Neural cell (in vitro differentiated cells): Measurements from ENCODE around the gene CPLANE1. TPM values are rescaled to one million over a fixed set of nuclear protein-coding genes. Genes with fewer than 3 reads are reported as not detected.

ENCODE experiments used
- H2AFZ ChIP-seq: fragments of 200-600, 300-800 bp; sonication (generic), shearing (Covaris generic); 2 replicates; pipeline ENCODE4 v1.6.0; 2014; ENCODE audit warnings: low read depth, mild to moderate bottlenecking, antibody characterized with exemption, low read length, moderate library complexity
- H3F3A ChIP-seq: fragments of 200-600 bp; shearing (Covaris generic); 2 replicates; pipeline ENCODE4 v1.6.1; 2016; ENCODE audit warnings: mild to moderate bottlenecking, moderate library complexity, mixed read lengths, antibody characterized with exemption, low read length; ENCODE audit not compliant: insufficient read depth, poor library complexity, severe bottlenecking
- H3K27ac ChIP-seq: fragments of 200-600, 300-800 bp; sonication (generic), shearing (Covaris generic); 2 replicates; pipeline ENCODE4 v1.5.1; 2014; ENCODE audit warnings: mild to moderate bottlenecking, low read length, moderate library complexity
- H3K27me3 ChIP-seq: fragments of 300-800, 200-600 bp; sonication (generic), shearing (Covaris generic); 2 replicates; pipeline ENCODE4 v1.6.0; 2014; ENCODE audit warnings: mild to moderate bottlenecking, low read depth, low read length, moderate library complexity; ENCODE audit not compliant: insufficient read depth
- H3K36me3 ChIP-seq: fragments of 300-800, 200-600 bp; sonication (generic), shearing (Covaris generic); 2 replicates; pipeline ENCODE4 v1.5.1; 2014; ENCODE audit warnings: mild to moderate bottlenecking, antibody characterized with exemption, low read length, moderate library complexity; ENCODE audit not compliant: insufficient read depth
- H3K4me2 ChIP-seq: fragments of 300-800, 200-600 bp; sonication (generic), shearing (Covaris generic); 2 replicates; pipeline ENCODE4 v1.6.0; 2014; ENCODE audit warnings: mild to moderate bottlenecking, low read length
- H3K4me3 ChIP-seq: fragments of 300-800, 200-600 bp; sonication (generic), shearing (Covaris generic); 2 replicates; pipeline ENCODE4 v1.5.1; 2014; ENCODE audit warnings: mild to moderate bottlenecking, low read length, moderate library complexity
- H3K79me2 ChIP-seq: fragments of 200-600 bp; shearing (Covaris generic); replicated peaks from 2 replicates; pipeline ENCODE4 v1.6.0; 2014; ENCODE audit warnings: mild to moderate bottlenecking, low read length, moderate library complexity; ENCODE audit not compliant: insufficient read depth
- H3K9ac ChIP-seq: fragments of 300-800, 200-600 bp; sonication (generic), shearing (Covaris generic); 2 replicates; pipeline ENCODE4 v1.6.1; 2016; ENCODE audit warnings: mild to moderate bottlenecking, low read length, mixed read lengths
- H3K9me2 ChIP-seq: fragments of 200-600 bp; shearing (Covaris generic); 2 replicates; pipeline ENCODE4 v1.6.1; 2016; ENCODE audit warnings: mild to moderate bottlenecking, low read length, mixed read lengths; ENCODE audit not compliant: insufficient read depth
- H3K9me3 ChIP-seq: fragments of 200-600, 300-800 bp; sonication (generic), shearing (Covaris generic); 2 replicates; pipeline ENCODE4 v1.6.1; 2016; ENCODE audit warnings: mild to moderate bottlenecking, mixed run types, low read length, moderate library complexity, mixed read lengths
- H4K20me1 ChIP-seq: fragments of 200-600 bp; shearing (Covaris generic); 2 replicates; pipeline ENCODE4 v1.6.1; 2016; ENCODE audit warnings: mild to moderate bottlenecking, mixed run types; ENCODE audit not compliant: insufficient read depth
- EP300 ChIP-seq: fragments of 450-650 bp; conservative IDR thresholded peaks from 2 replicates; pipeline ENCODE4 v1.6.1; 2014; ENCODE audit warnings: antibody characterized with exemption, mild to moderate bottlenecking, moderate library complexity; ENCODE audit not compliant: poor library complexity, severe bottlenecking
- EZH2 ChIP-seq: fragments of 200-600, 300-800 bp; shearing (Covaris generic), sonication (generic); IDR thresholded peaks from 2 replicates; pipeline ENCODE4 v1.6.1; 2014; ENCODE audit warnings: antibody characterized with exemption, low read length, borderline replicate concordance, mild to moderate bottlenecking; ENCODE audit not compliant: insufficient read depth, poor library complexity, severe bottlenecking
- MXI1 ChIP-seq: fragments of 450-650 bp; conservative IDR thresholded peaks from 2 replicates; pipeline ENCODE4 v1.6.1; 2014; ENCODE audit warnings: antibody characterized with exemption, mild to moderate bottlenecking; ENCODE audit not compliant: poor library complexity, severe bottlenecking
- POLR2AphosphoS5 ChIP-seq: IDR thresholded peaks from 2 replicates; pipeline ENCODE4 v1.6.1; 2012
- RAD21 ChIP-seq: fragments of 450-650 bp; conservative IDR thresholded peaks from 2 replicates; pipeline ENCODE4 v1.6.1; 2014; ENCODE audit warnings: antibody characterized with exemption, mild to moderate bottlenecking, moderate library complexity
- SMC3 ChIP-seq: fragments of 450-650 bp; conservative IDR thresholded peaks from 2 replicates; pipeline ENCODE4 v1.6.1; 2014; ENCODE audit warnings: antibody characterized with exemption, mild to moderate bottlenecking, moderate library complexity; ENCODE audit not compliant: poor library complexity
- TAF1 ChIP-seq: IDR thresholded peaks from 2 replicates; pipeline ENCODE4 v1.6.1; 2012; ENCODE audit warnings: low read depth
- polyA plus RNA-seq: library from polyadenylated mRNA; depleted of rRNA; stranded (reverse); fragments of >200 nt; gene quantifications from 2 replicates; pipeline ENCODE4 v1.2.3, GENCODE V29; 2014
- TF ChIP-seq, protein P1 (sequence below): fragments of 450-650 bp; IDR thresholded peaks from 2 replicates; pipeline ENCODE4 v1.5.1; 2014; ENCODE audit warnings: antibody characterized with exemption, mild to moderate bottlenecking, moderate library complexity; ENCODE audit not compliant: poor library complexity, severe bottlenecking
- TF ChIP-seq, protein P2 (sequence below): IDR thresholded peaks from 2 replicates; pipeline ENCODE4 v1.6.1; 2012; ENCODE audit warnings: borderline replicate concordance

Gene CPLANE1
- polyA plus RNA-seq, 1 donor from 2014 or later, result 26.0 TPM

DNA sequence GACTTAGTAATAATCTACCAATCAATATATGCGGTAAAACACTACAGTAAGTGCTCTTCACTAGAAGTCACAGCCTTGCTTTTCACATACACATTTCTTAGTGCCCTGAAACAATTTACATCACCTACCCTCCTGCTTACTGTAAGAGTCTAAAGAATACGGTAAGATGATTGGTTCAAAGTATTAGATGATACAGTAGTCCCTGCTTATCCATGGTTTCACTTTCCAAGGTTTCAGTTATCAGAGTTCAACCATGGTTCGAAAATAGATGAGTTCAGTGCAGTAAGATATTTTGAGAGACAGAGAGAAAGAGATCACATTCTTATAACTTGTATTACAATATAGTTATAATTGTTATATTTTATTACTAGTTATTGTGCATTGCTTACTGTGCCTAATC is 83.0 kb downstream of the CPLANE1 start:
- Histone ChIP-seq H3K9me3 (no peaks in the 10 kb centered on the region), H3K79me2 (no peaks in the 10 kb centered on the region), H3F3A (no peaks in the 10 kb centered on the region), H3K9me2 (no peaks in the 10 kb centered on the region), H2AFZ (no peak overlapping the region), H3K4me2 (no peak overlapping the region), H3K9ac (no peak overlapping the region), H3K4me3 (no peak overlapping the region), H3K27ac (no peak overlapping the region), H3K27me3 (no peaks in the 10 kb centered on the region), H4K20me1 (no peaks in the 10 kb centered on the region), H3K36me3 (peaks cover 14% of the 10 kb centered on the region)
- TF ChIP-seq EZH2, result no peak
- TF ChIP-seq RAD21, result no peak
- TF ChIP-seq EP300, result no peak
- no peak for TF ChIP-seq POLR2AphosphoS5
- TF ChIP-seq TAF1, result no peak
- TF ChIP-seq, protein P1, sequence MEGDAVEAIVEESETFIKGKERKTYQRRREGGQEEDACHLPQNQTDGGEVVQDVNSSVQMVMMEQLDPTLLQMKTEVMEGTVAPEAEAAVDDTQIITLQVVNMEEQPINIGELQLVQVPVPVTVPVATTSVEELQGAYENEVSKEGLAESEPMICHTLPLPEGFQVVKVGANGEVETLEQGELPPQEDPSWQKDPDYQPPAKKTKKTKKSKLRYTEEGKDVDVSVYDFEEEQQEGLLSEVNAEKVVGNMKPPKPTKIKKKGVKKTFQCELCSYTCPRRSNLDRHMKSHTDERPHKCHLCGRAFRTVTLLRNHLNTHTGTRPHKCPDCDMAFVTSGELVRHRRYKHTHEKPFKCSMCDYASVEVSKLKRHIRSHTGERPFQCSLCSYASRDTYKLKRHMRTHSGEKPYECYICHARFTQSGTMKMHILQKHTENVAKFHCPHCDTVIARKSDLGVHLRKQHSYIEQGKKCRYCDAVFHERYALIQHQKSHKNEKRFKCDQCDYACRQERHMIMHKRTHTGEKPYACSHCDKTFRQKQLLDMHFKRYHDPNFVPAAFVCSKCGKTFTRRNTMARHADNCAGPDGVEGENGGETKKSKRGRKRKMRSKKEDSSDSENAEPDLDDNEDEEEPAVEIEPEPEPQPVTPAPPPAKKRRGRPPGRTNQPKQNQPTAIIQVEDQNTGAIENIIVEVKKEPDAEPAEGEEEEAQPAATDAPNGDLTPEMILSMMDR, result no peak
- TF ChIP-seq SMC3, result no peak
- TF ChIP-seq, protein P2, sequence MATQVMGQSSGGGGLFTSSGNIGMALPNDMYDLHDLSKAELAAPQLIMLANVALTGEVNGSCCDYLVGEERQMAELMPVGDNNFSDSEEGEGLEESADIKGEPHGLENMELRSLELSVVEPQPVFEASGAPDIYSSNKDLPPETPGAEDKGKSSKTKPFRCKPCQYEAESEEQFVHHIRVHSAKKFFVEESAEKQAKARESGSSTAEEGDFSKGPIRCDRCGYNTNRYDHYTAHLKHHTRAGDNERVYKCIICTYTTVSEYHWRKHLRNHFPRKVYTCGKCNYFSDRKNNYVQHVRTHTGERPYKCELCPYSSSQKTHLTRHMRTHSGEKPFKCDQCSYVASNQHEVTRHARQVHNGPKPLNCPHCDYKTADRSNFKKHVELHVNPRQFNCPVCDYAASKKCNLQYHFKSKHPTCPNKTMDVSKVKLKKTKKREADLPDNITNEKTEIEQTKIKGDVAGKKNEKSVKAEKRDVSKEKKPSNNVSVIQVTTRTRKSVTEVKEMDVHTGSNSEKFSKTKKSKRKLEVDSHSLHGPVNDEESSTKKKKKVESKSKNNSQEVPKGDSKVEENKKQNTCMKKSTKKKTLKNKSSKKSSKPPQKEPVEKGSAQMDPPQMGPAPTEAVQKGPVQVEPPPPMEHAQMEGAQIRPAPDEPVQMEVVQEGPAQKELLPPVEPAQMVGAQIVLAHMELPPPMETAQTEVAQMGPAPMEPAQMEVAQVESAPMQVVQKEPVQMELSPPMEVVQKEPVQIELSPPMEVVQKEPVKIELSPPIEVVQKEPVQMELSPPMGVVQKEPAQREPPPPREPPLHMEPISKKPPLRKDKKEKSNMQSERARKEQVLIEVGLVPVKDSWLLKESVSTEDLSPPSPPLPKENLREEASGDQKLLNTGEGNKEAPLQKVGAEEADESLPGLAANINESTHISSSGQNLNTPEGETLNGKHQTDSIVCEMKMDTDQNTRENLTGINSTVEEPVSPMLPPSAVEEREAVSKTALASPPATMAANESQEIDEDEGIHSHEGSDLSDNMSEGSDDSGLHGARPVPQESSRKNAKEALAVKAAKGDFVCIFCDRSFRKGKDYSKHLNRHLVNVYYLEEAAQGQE, result no peak
- TF ChIP-seq MXI1, result no peak

DNA sequence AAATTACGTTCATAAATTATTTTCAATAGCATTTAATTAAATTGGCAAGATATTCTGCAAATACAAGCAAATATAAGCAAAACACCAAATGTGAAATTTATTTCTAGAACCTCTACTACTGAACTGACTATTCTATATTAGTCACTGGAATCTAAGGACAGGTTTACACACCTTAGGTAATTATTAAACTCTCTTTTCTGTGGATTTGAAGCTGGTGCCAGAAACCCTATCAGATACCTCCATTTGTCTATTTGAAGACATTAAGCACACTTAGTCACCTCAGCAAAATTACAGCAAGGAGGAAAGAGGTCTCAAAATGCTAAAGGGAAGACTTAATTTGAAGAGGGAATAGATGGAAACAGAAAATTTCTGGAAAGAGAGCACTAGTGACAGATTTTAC is 83.4 kb downstream of the CPLANE1 start:
- no peak overlapping the region for H3K9ac ChIP-seq
- H2AFZ ChIP-seq, result no peak overlapping the region
- H3K79me2 ChIP-seq, result no peaks in the 10 kb centered on the region
- no peak overlapping the region for H3K27ac ChIP-seq
- H4K20me1 ChIP-seq, result no peaks in the 10 kb centered on the region
- H3K27me3 ChIP-seq, result no peaks in the 10 kb centered on the region
- H3F3A ChIP-seq, result no peaks in the 10 kb centered on the region
- H3K4me3 ChIP-seq, result no peak overlapping the region
- H3K4me2 ChIP-seq, result no peak overlapping the region
- H3K36me3 ChIP-seq, result peaks cover 10% of the 10 kb centered on the region
- TF ChIP-seq, protein P1, result no peak
- TF ChIP-seq EZH2 (no peak), EP300 (no peak), SMC3 (no peak), MXI1 (no peak), RAD21 (no peak), TAF1 (no peak), POLR2AphosphoS5 (no peak)
- TF ChIP-seq, protein P2, result no peak
- H3K9me2 ChIP-seq, result no peaks in the 10 kb centered on the region
- H3K9me3 ChIP-seq, result no peaks in the 10 kb centered on the region
